Activated CD4-positive, alpha-beta T cell treated with anti-CD3 and anti-CD28 coated beads for 1 hour (primary cell): ENCODE results near the gene ADCY6.

Experiments
- DNase-seq: peaks from one replicate; pipeline ENCODE4 v3.0.0-alpha.2; 2020

The ADCY6 gene

DNA sequence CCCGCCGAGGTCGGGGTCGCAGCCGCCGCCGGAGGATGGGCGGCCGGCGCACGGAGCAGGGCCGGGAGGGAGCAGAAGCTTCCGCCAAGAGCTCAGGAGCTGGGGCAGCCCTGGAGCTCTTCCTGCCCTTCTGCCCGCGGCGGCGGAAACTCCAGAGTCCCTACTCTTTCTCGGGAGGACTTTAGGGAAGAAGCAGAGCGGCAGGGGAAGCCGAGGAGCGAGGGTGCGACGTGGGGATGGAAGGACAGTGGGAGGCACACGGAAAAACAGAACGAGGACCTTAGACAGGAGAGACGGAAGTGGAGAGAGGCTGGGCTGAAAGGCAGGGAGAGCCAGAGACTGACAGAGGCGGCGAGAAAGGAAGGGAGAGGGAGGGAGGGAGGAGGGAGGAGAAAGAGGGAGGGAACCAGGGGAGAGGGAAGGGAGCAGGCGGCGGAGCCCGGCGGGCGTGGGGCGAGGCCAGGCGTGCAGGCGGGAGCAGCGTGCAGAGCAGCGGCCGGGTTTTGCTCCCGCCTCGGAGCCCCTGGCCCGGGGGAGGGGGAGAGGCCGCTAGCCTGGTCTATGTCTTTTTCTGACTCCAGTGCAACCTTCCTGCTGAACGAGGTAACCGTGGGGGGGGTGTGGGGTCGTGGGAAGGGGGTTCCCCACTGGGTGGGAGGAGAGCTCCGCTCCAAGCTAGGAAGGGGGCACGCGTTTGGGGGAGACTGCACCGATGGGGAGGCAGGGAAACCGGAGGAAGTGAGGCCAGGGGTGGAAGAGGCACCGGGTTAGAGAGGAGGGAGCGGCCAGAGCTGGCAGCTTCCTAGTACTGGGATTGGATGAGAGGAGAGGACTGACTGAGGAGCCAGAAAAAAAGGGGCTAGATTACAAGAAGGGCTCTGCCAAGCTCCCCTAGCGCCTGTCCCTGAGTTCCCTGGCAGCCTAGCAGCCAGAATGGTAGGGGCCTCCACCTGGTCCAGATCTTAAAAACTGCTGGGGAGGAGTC lies 26.5 kb upstream of the ADCY6 start:
- DNase-seq: no peak

DNA sequence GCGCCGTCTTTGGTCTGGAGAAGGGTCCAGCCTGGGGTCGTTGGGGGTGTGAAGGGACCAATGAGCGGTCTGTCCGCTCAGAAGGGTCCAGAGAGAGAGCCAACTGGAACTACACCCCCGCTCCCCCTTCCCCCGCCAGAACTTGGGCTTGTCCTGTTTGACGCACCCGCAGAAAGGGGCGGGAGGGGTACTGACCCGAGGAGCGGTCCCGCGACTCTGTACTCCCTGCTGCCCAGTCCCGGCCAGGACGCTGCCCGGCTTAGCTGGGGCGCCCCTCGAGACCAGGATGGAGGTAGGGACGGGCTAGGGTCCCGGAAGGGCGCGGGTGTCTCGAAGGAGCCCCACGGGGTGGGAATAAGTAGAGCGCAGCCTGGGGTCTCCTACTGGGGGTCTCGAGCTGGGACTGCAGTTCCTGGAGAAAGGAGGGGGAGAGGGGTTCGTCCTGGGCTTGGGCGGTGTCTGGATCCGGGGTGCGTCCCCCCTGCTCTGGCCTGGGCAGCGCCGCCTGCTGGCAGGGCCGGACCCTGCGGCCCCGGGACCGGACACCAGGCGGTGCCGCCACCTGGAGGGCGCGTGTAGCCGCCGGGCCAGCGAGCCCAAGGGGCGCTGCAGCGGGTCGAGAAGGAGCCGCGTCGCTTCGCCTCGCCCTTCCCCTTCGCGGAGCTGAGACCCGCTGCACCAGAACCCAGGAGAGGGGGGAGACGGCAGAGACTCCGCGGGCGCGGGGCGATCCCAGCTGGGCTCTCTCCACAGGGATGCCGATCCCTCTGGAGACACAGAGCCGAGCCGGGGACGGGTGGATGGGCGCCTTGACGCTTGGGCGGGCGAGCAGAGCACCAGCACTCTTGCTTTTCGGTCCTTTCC lies 25.6 kb upstream of the ADCY6 start:
- peak; percentile 45 for DNase-seq

- no peak for DNase-seq
Measured at GRCh38 chr12:48813465-48814261, 24.8 kb upstream of the ADCY6 start.

- DNase-seq: no peak
Measured at GRCh38 chr12:48812389-48812788, 23.5 kb upstream of the ADCY6 start.

- DNase-seq: no peak
Measured at GRCh38 chr12:48811437-48812090, 22.7 kb upstream of the ADCY6 start.

GRCh38 chr12:48810903-48811431 lies 22.1 kb upstream of the ADCY6 start:
- DNase-seq: no peak

GRCh38 chr12:48807981-48808380 lies 19.1 kb upstream of the ADCY6 start:
- no peak for DNase-seq

DNA sequence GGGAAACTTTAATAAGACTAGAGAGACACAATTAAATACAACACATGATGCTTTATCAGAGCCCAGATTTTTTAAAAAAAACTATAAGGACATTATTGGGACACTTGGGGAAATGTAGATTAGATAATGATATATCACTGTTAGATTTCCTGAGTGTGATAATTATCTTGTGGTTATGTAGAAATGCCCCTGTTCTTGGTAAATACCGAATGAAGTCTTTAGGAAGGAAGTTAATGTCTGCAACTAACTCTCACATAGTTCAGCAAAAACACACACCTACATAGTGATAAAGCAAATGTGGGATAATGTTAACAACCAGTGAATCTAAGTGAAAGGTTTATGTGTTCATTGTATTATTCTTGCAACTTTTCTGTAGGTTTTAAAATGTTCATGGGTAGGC lies 14.8 kb upstream of the ADCY6 start:
- DNase-seq: no peak

DNA sequence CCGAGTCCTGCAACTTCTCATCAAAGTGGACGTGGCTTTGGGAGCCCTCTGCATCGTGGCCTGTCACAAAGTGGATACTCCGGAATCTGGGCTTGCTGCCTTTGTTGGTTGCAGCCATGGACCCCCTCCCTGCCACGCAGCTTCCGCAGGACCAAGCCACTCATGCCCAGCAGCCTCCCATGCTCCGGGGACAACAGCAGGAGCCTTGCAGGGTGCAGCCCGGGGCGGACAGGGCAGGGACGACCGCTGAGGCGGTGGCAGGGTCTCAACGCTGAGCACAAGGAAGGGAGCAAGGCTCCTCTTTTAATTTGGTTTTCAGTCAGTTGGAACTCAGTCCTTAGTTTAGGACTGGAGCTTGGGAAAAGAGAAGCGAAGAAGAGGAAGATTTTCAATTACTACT lies 12.1 kb upstream of the ADCY6 start:
- DNase-seq: no peak

- DNase-seq: no peak
Measured at GRCh38 chr12:48800457-48800856, 11.6 kb upstream of the ADCY6 start.

GRCh38 chr12:48796976-48797375 lies 8.1 kb upstream of the ADCY6 start:
- no peak for DNase-seq

DNA sequence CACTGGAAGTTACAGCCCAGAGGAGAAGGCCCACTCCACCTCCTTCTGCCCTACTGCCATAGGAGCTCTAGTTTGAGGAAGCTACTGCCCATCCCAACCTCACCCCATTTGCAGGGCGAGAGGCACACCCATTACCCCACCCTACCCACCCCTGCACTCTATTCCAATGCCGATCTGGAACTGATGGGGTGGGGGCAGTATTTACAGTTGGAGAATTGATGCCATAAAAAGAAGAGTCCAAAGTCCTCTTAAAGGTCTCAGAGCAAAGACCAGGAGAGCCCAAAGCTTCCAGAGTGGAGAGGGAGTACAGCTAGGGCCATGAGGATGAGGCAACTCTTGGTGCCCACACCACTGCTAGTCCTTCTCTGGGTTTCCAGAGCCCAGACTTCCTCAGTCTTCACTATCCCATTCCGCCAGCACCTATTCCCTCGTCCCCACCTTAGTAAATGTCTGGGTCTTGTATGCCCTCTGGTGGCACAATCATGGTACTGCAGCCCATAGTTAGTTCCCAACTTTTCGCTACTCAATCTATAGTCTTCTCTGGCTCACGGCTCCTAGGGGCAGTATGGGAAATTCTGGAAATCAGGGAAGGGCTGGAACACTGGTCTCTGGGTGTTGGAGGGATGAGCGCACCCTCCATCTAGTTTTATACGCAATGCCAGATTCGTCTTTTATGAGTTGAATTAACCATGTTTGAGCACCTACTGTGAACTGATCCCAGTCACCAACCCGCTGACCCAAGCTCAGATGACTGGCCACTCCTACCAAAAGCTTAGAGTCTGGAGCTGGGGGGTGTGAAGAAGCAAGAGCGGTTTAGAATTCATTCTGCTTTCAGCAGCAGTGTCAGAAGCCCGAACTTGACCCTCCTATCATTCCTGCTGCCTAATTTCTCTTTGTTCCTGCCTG lies 6.9 kb upstream of the ADCY6 start:
- peak; percentile 22 for DNase-seq

GRCh38 chr12:48794870-48795269 lies 6.0 kb upstream of the ADCY6 start:
- no peak for DNase-seq

DNA sequence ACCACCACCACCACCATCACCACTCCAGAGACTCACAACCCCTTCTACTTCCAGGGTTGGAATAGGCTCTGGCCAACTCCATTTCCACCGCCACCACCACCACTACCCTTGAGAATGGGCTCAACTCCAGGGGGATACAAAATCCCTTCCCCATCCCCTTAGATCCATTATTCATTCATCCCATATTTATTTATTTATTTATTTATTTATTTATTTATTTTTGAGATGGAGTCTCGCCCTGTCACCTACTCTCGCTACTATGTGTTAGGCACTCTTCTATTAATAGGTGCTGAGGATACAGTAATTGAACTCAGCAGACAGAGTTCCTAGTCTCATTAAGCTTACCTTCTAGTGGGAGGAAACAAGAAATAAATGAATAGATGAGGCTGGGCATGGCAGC lies 4.8 kb upstream of the ADCY6 start:
- DNase-seq: no peak

DNA sequence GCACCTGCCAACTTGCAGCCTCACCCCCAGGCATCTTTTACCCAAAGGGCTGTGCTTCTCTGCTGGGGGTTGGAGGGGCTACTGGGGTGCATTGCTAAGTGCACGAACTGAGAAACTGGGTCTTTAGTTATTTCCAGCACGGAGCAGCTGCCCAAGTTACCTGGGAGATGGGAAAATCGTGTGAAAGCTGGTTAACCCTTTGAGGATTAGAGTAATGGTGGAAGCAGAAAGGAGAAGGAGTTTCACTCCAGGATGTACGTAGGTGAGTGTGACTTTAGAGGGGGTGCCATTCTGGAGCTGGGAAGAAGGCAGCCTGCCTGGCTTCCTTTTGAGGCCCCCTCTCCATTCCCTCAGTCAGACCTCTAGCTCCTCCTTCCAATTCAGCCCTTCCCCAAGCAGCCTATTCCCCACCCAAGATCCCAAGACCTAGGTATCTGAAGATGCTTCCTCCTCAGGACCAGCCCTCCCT lies 1.0 kb upstream of the ADCY6 start:
- no peak for DNase-seq

GRCh38 chr12:48788524-48788853 lies 400 bp downstream of the ADCY6 start:
- no peak for DNase-seq

GRCh38 chr12:48787791-48788523 lies 932 bp downstream of the ADCY6 start:
- no peak for DNase-seq

GRCh38 chr12:48786591-48787544 lies 2.0 kb downstream of the ADCY6 start:
- DNase-seq: no peak

DNA sequence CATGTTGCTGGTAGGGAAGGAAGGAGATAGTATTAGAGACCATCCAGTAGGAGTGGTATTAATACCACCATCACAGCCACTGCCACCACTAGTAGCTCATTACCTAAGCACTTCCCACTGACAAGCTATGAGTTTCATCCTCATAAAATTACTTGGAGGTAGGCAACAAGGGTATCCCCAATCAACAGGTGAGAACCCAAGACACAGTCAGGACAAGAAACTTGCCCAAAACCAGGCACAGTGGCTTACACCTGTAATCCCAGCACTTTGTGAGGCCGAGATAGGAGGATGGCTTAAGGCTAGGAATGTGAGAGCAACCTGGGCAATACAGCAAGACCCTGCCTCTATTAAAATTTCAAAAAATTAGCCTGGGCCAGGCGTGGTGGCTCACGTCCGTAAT lies 5.5 kb downstream of the ADCY6 start:
- no peak for DNase-seq
